HEK293 (cell line): Measurements from ENCODE around the gene ECE1.

Experiments used
- CTCF ChIA-PET: fragments of 350-600 bp; formaldehyde crosslinking; extraction: SDS; loops from one replicate; lab custom pipeline; 2021; ENCODE audit warnings: antibody characterized with exemption; lab: Yijun Ruan, JAX
- POLR2A ChIA-PET: fragments of 300-600 bp; formaldehyde crosslinking; extraction: SDS; loops from one replicate; lab custom pipeline; 2020; ENCODE audit warnings: antibody characterized with exemption, inconsistent platforms; lab: Yijun Ruan, JAX
- H3K27ac ChIP-seq: fragments of 200-500 bp; sonication (Bioruptor generic); 2 replicates; pipeline ENCODE4 v1.5.1; 2014; ENCODE audit warnings: low read depth, low read length, control low read depth, inconsistent platforms; ENCODE audit errors: extremely low read depth
- H3K36me3 ChIP-seq, 2 experiments: fragments of 200-500 bp in 1 of 2; sonication (Bioruptor generic) in 1 of 2; 1 replicate in 1 of 2; 2 replicates in 1 of 2; pipeline ENCODE4 v1.5.1; 2014 to 2017; ENCODE audit warnings: inconsistent platforms in 2 of 2, low read length in 2 of 2; ENCODE audit not compliant: control insufficient read depth in 2 of 2, insufficient read depth in 1 of 2
- H3K4me1 ChIP-seq: fragments of 200-500 bp; sonication (Bioruptor generic); 2 replicates; pipeline ENCODE4 v1.5.1; 2014; ENCODE audit warnings: mild to moderate bottlenecking, low read length, inconsistent platforms; ENCODE audit not compliant: control insufficient read depth, insufficient read depth
- H3K4me3 ChIP-seq: 2 replicates; pipeline ENCODE4 v1.5.1; 2011; ENCODE audit warnings: low read depth, mild to moderate bottlenecking, control low read depth, low read length, moderate library complexity
- H3K9me3 ChIP-seq: fragments of 200-500 bp; sonication (Bioruptor generic); 2 replicates; pipeline ENCODE4 v1.5.1; 2014; ENCODE audit warnings: low read depth, low read length, inconsistent platforms; ENCODE audit not compliant: control insufficient read depth, insufficient read depth
- SCRT2 ChIP-seq: fragments of 450-650 bp; formaldehyde crosslinking; IDR thresholded peaks from 2 replicates; pipeline ENCODE4 v1.5.1; 2016; ENCODE audit warnings: missing biosample characterization, missing genetic modification characterization
- SP7 ChIP-seq: fragments of 450-650 bp; formaldehyde crosslinking; IDR thresholded peaks from 2 replicates; pipeline ENCODE4 v1.5.1; 2016; ENCODE audit warnings: missing biosample characterization, missing genetic modification characterization
- ZBTB7A ChIP-seq: fragments of 450-650 bp; formaldehyde crosslinking; IDR thresholded peaks from 2 replicates; pipeline ENCODE4 v1.5.1; 2016; ENCODE audit warnings: low read depth, missing biosample characterization, missing genetic modification characterization
- ZBTB8A ChIP-seq: fragments of 450-650 bp; formaldehyde crosslinking; IDR thresholded peaks from 2 replicates; pipeline ENCODE4 v1.5.1; 2016; ENCODE audit warnings: missing biosample characterization, missing genetic modification characterization
- ZNF184 ChIP-seq: fragments of 450-650 bp; IDR thresholded peaks from 2 replicates; pipeline ENCODE4 v1.5.1; 2018; ENCODE audit warnings: missing biosample characterization, mild to moderate bottlenecking, missing genetic modification characterization
- ZNF433 ChIP-seq: fragments of 450-650 bp; formaldehyde crosslinking; IDR thresholded peaks from 2 replicates; pipeline ENCODE4 v1.5.1; 2016; ENCODE audit warnings: missing biosample characterization, missing genetic modification characterization, low read depth
- ZNF521 ChIP-seq: fragments of 450-650 bp; formaldehyde crosslinking; IDR thresholded peaks from 2 replicates; pipeline ENCODE4 v1.5.1; 2017; ENCODE audit warnings: missing biosample characterization, mild to moderate bottlenecking, missing genetic modification characterization
- ZNF600 ChIP-seq: fragments of 450-650 bp; formaldehyde crosslinking; IDR thresholded peaks from 2 replicates; pipeline ENCODE4 v1.5.1; 2016; ENCODE audit warnings: missing biosample characterization, missing genetic modification characterization
- ZXDB ChIP-seq: fragments of 450-650 bp; formaldehyde crosslinking; IDR thresholded peaks from 2 replicates; pipeline ENCODE4 v1.5.1; 2016; ENCODE audit warnings: missing biosample characterization, missing genetic modification characterization
- TF ChIP-seq, protein P1 (sequence below): fragments of 450-650 bp; formaldehyde crosslinking; IDR thresholded peaks from 2 replicates; pipeline ENCODE4 v1.5.1; 2016; ENCODE audit warnings: missing biosample characterization, missing genetic modification characterization
- TF ChIP-seq, protein P2 (sequence below): fragments of 450-650 bp; formaldehyde crosslinking; IDR thresholded peaks from 2 replicates; pipeline ENCODE4 v1.5.1; 2016; ENCODE audit warnings: missing biosample characterization, missing genetic modification characterization
- TF ChIP-seq, protein P3 (sequence below): fragments of 450-650 bp; formaldehyde crosslinking; IDR thresholded peaks from 2 replicates; pipeline ENCODE4 v1.5.1; 2016; ENCODE audit warnings: missing biosample characterization, missing genetic modification characterization
- TF ChIP-seq, protein P4 (sequence below): IDR thresholded peaks from 2 replicates; pipeline ENCODE4 v1.6.1; 2011; ENCODE audit warnings: mild to moderate bottlenecking, low read depth, low read length, borderline replicate concordance
- TF ChIP-seq, protein P5 (sequence below): fragments of 450-650 bp; formaldehyde crosslinking; IDR thresholded peaks from 2 replicates; pipeline ENCODE4 v1.5.1; 2016; ENCODE audit warnings: missing biosample characterization, missing genetic modification characterization
- TF ChIP-seq, protein P6 (sequence below): fragments of 450-650 bp; formaldehyde crosslinking; IDR thresholded peaks from 2 replicates; pipeline ENCODE4 v1.5.0; 2017; ENCODE audit warnings: missing biosample characterization, missing genetic modification characterization, borderline replicate concordance

The ECE1 gene

DNA sequence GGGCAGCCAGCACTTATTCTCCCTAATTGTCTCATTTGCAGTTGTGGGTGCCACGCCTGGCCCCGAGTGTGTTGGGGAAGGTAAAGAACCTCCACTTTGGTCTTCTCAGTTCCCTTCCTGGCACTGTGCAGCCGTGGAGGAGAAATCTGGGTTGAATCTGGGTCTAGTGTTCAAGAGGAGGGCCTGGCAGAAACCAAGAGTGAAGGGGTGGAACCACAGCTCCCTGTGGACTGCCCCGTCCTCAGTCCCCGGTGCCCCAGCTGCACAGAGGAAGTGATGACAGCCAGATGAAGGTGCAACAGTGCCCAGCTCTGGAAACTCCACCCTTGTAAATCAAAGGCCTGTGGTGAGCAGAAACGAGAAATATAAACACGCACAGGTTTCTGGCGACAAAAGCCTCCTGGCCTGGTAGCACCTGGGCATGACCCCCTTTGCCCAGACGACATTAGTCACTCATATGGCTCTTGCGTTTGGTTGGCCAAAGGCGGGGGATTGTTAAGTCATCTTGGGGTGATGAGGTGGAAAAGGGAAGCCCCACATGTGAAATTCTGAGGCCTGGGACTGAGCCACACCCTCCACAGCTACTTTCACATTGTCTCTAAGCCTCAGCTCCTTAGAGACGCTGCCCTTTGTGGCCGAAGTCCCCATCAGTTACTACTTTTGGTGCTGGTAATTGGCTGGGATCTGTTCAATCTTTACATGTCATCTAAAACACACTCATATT lies 4.2 kb upstream of the ECE1 start:
- CTCF ChIA-PET = interaction anchor here (1.2 to 4.1 kb wide), 4 partner anchors 23 to 63 kb away, joined by 3 to 33 read pairs (median 5); no protein-coding TSS in a partner anchor
- TF ChIP-seq SCRT2 (tag by site-specific recombination) = peak; percentile 75
- TF ChIP-seq, protein P1, sequence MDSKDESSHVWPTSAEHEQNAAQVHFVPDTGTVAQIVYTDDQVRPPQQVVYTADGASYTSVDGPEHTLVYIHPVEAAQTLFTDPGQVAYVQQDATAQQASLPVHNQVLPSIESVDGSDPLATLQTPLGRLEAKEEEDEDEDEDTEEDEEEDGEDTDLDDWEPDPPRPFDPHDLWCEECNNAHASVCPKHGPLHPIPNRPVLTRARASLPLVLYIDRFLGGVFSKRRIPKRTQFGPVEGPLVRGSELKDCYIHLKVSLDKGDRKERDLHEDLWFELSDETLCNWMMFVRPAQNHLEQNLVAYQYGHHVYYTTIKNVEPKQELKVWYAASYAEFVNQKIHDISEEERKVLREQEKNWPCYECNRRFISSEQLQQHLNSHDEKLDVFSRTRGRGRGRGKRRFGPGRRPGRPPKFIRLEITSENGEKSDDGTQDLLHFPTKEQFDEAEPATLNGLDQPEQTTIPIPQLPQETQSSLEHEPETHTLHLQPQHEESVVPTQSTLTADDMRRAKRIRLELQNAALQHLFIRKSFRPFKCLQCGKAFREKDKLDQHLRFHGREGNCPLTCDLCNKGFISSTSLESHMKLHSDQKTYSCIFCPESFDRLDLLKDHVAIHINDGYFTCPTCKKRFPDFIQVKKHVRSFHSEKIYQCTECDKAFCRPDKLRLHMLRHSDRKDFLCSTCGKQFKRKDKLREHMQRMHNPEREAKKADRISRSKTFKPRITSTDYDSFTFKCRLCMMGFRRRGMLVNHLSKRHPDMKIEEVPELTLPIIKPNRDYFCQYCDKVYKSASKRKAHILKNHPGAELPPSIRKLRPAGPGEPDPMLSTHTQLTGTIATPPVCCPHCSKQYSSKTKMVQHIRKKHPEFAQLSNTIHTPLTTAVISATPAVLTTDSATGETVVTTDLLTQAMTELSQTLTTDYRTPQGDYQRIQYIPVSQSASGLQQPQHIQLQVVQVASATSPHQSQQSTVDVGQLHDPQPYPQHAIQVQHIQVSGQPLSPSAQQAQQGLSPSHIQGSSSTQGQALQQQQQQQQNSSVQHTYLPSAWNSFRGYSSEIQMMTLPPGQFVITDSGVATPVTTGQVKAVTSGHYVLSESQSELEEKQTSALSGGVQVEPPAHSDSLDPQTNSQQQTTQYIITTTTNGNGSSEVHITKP (tag by site-specific recombination) = peak; percentile 90
- no peak for TF ChIP-seq ZNF600 (tag by site-specific recombination)
- TF ChIP-seq, protein P2, sequence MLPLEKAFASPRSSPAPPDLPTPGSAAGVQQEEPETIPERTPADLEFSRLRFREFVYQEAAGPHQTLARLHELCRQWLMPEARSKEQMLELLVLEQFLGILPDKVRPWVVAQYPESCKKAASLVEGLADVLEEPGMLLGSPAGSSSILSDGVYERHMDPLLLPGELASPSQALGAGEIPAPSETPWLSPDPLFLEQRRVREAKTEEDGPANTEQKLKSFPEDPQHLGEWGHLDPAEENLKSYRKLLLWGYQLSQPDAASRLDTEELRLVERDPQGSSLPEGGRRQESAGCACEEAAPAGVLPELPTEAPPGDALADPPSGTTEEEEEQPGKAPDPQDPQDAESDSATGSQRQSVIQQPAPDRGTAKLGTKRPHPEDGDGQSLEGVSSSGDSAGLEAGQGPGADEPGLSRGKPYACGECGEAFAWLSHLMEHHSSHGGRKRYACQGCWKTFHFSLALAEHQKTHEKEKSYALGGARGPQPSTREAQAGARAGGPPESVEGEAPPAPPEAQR = no peak
- H3K9me3 ChIP-seq = no peaks in the 10 kb centered on the region
- H3K4me3 ChIP-seq = no peak overlapping the region
- H3K36me3 ChIP-seq = no peaks in the 10 kb centered on the region
- H3K4me1 ChIP-seq = peaks cover 5% of the 10 kb centered on the region; the same call in 1 of the 2 replicates
- no peak overlapping the region for H3K27ac ChIP-seq
- POLR2A ChIA-PET = no interaction called here

DNA sequence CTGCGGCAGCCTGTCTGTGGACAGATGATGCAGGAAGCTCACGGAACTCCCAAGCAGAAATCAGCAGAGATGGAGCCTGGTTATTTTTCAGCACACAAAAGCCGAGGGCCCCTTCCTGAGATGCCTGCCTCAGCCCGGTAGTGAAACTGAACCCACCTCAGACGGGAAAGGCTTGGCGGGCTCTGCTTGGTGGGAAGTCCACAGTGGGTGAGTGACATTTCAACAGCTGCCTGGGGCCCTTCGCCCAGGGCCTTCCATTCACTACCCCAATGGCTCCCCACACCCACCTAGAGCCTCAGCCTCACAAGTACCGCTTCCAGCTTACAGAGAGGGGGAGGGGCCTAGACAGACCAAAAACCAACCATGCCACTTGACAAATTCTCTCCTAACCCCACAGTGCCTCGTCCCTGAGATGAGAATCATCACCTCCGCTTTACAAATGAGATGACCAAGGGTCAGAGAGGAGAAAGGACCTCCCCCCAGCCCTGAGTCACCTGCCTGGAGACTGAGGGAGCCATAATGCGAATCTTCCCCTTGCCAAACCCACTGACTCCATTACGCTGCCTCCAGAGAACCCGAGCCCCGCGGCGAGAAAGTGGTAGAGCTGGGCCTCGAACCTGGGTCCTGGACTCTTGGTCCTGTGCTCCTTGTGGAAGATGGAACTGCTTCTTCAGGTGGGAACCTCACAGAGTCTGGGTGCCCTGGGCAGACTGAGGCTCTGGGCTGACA lies 3.4 kb upstream of the ECE1 start:
- TF ChIP-seq ZBTB8A (tag by site-specific recombination) = 0 out of 2 replicates have a peak, but pooled peaks have one; percentile 21
- TF ChIP-seq, protein P3, sequence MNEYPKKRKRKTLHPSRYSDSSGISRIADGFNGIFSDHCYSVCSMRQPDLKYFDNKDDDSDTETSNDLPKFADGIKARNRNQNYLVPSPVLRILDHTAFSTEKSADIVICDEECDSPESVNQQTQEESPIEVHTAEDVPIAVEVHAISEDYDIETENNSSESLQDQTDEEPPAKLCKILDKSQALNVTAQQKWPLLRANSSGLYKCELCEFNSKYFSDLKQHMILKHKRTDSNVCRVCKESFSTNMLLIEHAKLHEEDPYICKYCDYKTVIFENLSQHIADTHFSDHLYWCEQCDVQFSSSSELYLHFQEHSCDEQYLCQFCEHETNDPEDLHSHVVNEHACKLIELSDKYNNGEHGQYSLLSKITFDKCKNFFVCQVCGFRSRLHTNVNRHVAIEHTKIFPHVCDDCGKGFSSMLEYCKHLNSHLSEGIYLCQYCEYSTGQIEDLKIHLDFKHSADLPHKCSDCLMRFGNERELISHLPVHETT (tag by site-specific recombination) = no peak
- no peak overlapping the region for H3K4me3 ChIP-seq
- ChIA-PET CTCF (interaction anchor here (0.6 to 4.1 kb wide), 3 partner anchors 23 to 130 kb away, joined by 3 to 33 read pairs (median 3); no protein-coding TSS in a partner anchor), POLR2A (no interaction called here)
- no peaks in the 10 kb centered on the region for H3K9me3 ChIP-seq
- H3K27ac ChIP-seq = no peak overlapping the region
- no peaks in the 10 kb centered on the region for H3K36me3 ChIP-seq
- H3K4me1 ChIP-seq = peaks cover 5% of the 10 kb centered on the region; the same call in 1 of the 2 replicates

DNA sequence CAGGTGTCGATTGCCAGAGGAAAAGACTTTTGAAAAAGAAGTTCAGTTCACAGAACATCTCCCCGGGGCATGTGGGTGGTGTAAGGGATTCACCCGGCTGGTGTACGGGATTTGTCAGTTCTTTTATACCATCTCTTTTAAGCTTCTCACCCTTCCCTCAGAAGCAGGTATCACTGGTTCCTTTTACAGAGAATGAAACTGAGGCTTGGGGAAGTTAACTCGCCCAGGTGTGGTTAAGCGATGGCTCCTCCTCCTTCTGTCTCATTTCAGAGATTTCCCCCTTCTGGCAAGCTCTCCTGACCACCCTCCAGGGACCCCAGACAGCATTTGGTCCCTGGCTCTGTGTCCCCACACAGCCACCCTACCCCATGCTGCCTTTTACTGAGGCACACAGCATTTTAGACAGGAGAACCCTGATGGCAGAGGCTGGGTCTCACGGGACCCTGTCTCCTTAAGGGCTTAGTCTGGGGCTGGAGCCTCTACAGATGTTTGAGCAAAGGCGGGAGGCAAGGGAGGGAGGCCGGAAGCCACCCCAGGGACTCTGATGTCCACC lies 2.8 kb upstream of the ECE1 start:
- ChIA-PET POLR2A (no interaction called here), CTCF (interaction anchor here (0.6 to 4.1 kb wide), 5 partner anchors 22 to 129 kb away, joined by 3 to 33 read pairs (median 4); no protein-coding TSS in a partner anchor)
- Histone ChIP-seq H3K9me3 (no peaks in the 10 kb centered on the region), H3K4me1 (peaks cover 5% of the 10 kb centered on the region; the same call in 1 of the 2 replicates), H3K36me3 (no peaks in the 10 kb centered on the region), H3K27ac (no peak overlapping the region), H3K4me3 (no peak overlapping the region)
- TF ChIP-seq, protein P4, sequence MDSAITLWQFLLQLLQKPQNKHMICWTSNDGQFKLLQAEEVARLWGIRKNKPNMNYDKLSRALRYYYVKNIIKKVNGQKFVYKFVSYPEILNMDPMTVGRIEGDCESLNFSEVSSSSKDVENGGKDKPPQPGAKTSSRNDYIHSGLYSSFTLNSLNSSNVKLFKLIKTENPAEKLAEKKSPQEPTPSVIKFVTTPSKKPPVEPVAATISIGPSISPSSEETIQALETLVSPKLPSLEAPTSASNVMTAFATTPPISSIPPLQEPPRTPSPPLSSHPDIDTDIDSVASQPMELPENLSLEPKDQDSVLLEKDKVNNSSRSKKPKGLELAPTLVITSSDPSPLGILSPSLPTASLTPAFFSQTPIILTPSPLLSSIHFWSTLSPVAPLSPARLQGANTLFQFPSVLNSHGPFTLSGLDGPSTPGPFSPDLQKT = no peak
- TF ChIP-seq ZBTB7A (tag by site-specific recombination) = no peak
- TF ChIP-seq SP7 = no peak
- TF ChIP-seq, protein P5, sequence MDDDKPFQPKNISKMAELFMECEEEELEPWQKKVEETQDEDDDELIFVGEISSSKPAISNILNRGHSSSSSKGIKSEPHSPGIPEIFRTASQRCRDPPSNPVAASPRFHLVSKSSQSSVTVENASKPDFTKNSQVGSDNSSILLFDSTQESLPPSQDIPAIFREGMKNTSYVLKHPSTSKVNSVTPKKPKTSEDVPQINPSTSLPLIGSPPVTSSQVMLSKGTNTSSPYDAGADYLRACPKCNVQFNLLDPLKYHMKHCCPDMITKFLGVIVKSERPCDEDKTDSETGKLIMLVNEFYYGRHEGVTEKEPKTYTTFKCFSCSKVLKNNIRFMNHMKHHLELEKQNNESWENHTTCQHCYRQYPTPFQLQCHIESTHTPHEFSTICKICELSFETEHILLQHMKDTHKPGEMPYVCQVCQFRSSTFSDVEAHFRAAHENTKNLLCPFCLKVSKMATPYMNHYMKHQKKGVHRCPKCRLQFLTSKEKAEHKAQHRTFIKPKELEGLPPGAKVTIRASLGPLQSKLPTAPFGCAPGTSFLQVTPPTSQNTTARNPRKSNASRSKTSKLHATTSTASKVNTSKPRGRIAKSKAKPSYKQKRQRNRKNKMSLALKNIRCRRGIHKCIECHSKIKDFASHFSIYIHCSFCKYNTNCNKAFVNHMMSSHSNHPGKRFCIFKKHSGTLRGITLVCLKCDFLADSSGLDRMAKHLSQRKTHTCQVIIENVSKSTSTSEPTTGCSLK (tag by site-specific recombination) = no peak
- TF ChIP-seq ZNF433 (tag by site-specific recombination) = no peak
- TF ChIP-seq ZXDB (tag by site-specific recombination) = no peak
- TF ChIP-seq ZNF521 (tag by site-specific recombination) = no peak
- no peak for TF ChIP-seq ZNF184
- TF ChIP-seq, protein P6, sequence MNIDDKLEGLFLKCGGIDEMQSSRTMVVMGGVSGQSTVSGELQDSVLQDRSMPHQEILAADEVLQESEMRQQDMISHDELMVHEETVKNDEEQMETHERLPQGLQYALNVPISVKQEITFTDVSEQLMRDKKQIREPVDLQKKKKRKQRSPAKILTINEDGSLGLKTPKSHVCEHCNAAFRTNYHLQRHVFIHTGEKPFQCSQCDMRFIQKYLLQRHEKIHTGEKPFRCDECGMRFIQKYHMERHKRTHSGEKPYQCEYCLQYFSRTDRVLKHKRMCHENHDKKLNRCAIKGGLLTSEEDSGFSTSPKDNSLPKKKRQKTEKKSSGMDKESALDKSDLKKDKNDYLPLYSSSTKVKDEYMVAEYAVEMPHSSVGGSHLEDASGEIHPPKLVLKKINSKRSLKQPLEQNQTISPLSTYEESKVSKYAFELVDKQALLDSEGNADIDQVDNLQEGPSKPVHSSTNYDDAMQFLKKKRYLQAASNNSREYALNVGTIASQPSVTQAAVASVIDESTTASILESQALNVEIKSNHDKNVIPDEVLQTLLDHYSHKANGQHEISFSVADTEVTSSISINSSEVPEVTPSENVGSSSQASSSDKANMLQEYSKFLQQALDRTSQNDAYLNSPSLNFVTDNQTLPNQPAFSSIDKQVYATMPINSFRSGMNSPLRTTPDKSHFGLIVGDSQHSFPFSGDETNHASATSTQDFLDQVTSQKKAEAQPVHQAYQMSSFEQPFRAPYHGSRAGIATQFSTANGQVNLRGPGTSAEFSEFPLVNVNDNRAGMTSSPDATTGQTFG (tag by site-specific recombination) = no peak
